Liver (tissue), 9 donors: Measurements from ENCODE around the gene CLCF1. TPM values are rescaled to one million over a fixed set of nuclear protein-coding genes. Genes with fewer than 3 reads are reported as not detected.
A peak's percentile ranks its signal among the peaks of the same experiment; 100 is the strongest.

ENCODE experiments used
- DNase-seq: peaks from one replicate; pipeline ENCODE4 v3.0.0-alpha.2; 2017; ENCODE audit warnings: low spot score
- H3K27ac ChIP-seq, 2 donors: one replicate each; pipeline ENCODE4 v1.7.0; 2013; ENCODE audit warnings: inconsistent platforms in 2 of 2, low read length in 2 of 2, control low read depth in 1 of 2, low read depth in 1 of 2, mild to moderate bottlenecking in 1 of 2
- H3K27me3 ChIP-seq, 4 donors: one replicate each; pipeline versions ENCODE4 v1.6.1 to v1.7.0; 2013; ENCODE audit warnings: low read length in 3 of 4, inconsistent platforms in 1 of 4, mild to moderate bottlenecking in 1 of 4, moderate library complexity in 1 of 4; ENCODE audit not compliant: control insufficient read depth in 4 of 4, insufficient read depth in 4 of 4
- H3K36me3 ChIP-seq, 4 donors: one replicate each; pipeline versions ENCODE4 v1.6.1 to v1.7.0; 2013; ENCODE audit warnings: low read length in 3 of 4, mild to moderate bottlenecking in 3 of 4, low read depth in 1 of 4, moderate library complexity in 1 of 4; ENCODE audit not compliant: control insufficient read depth in 4 of 4, insufficient read depth in 3 of 4
- H3K4me1 ChIP-seq, 4 donors: one replicate each; pipeline versions ENCODE4 v1.6.1 to v1.7.0; 2013; ENCODE audit warnings: low read length in 3 of 4, mild to moderate bottlenecking in 3 of 4, moderate library complexity in 1 of 4; ENCODE audit not compliant: control insufficient read depth in 4 of 4, insufficient read depth in 4 of 4
- H3K4me3 ChIP-seq, 3 donors: one replicate each; pipeline versions ENCODE4 v1.6.1 to v1.7.0; 2013; ENCODE audit warnings: low read length in 3 of 3, control low read depth in 1 of 3, low read depth in 1 of 3, mild to moderate bottlenecking in 1 of 3
- H3K9ac ChIP-seq, 2 donors: one replicate each; pipeline ENCODE4 v1.7.0; 2013; ENCODE audit warnings: low read length in 2 of 2, mild to moderate bottlenecking in 2 of 2, moderate library complexity in 2 of 2, control low read depth in 1 of 2, low read depth in 1 of 2
- H3K9me3 ChIP-seq, 4 donors: one replicate each; pipeline versions ENCODE4 v1.6.1 to v1.7.0; 2013; ENCODE audit warnings: low read length in 3 of 4; ENCODE audit not compliant: control insufficient read depth in 4 of 4
- ATF3 ChIP-seq: IDR thresholded peaks from 2 replicates; pipeline ENCODE4 v1.6.1; 2016; ENCODE audit warnings: antibody characterized with exemption
- CTCF ChIP-seq: fragments of 150-350 bp; IDR thresholded peaks from 2 replicates; pipeline ENCODE4 v1.5.1; 2017; ENCODE audit warnings: improper control_type of control experiment, low read depth, low read length; ENCODE audit not compliant: missing input control
- EGR1 ChIP-seq, 2 donors: IDR thresholded peaks; 2 replicates each; pipeline ENCODE4 v1.6.1; 2016 to 2018; ENCODE audit warnings: antibody characterized with exemption in 2 of 2, low read depth in 2 of 2
- FOXA1 ChIP-seq: IDR thresholded peaks from 2 replicates; pipeline ENCODE4 v1.6.1; 2016; ENCODE audit warnings: antibody characterized with exemption
- GABPA ChIP-seq, 2 donors: IDR thresholded peaks in 1 of 2; conservative IDR thresholded peaks in 1 of 2; 2 replicates each; pipeline ENCODE4 v1.6.1; 2016; ENCODE audit warnings: antibody characterized with exemption in 2 of 2, mild to moderate bottlenecking in 1 of 2, moderate library complexity in 1 of 2
- HNF4A ChIP-seq, 2 donors: conservative IDR thresholded peaks; 2 replicates each; pipeline ENCODE4 v1.6.1; 2016; ENCODE audit warnings: antibody characterized with exemption in 2 of 2, mild to moderate bottlenecking in 2 of 2
- HNF4G ChIP-seq: IDR thresholded peaks from 2 replicates; pipeline ENCODE4 v1.6.1; 2016; ENCODE audit warnings: antibody characterized with exemption
- JUND ChIP-seq, 2 donors: IDR thresholded peaks; 2 replicates each; pipeline ENCODE4 v1.6.1; 2016; ENCODE audit warnings: antibody characterized with exemption in 2 of 2
- MAX ChIP-seq: IDR thresholded peaks from 2 replicates; pipeline ENCODE4 v1.6.1; 2016; ENCODE audit warnings: antibody characterized with exemption
- RAD21 ChIP-seq, 2 donors: IDR thresholded peaks; 2 replicates each; pipeline ENCODE4 v1.6.1; 2016; ENCODE audit warnings: antibody characterized with exemption in 2 of 2, mild to moderate bottlenecking in 2 of 2
- REST ChIP-seq: IDR thresholded peaks from 2 replicates; pipeline ENCODE4 v1.6.1; 2016; ENCODE audit warnings: antibody characterized with exemption, mild to moderate bottlenecking
- RXRA ChIP-seq, 2 donors: IDR thresholded peaks; 2 replicates each; pipeline ENCODE4 v1.6.1; 2017 to 2018; ENCODE audit warnings: antibody characterized with exemption in 2 of 2, mild to moderate bottlenecking in 1 of 2
- SP1 ChIP-seq: IDR thresholded peaks from 2 replicates; pipeline ENCODE4 v1.6.1; 2018; ENCODE audit warnings: antibody characterized with exemption, mild to moderate bottlenecking
- TAF1 ChIP-seq: conservative IDR thresholded peaks from 2 replicates; pipeline ENCODE4 v1.6.1; 2016; ENCODE audit warnings: antibody characterized with exemption, mild to moderate bottlenecking
- YY1 ChIP-seq: IDR thresholded peaks from 2 replicates; pipeline ENCODE4 v1.6.1; 2016; ENCODE audit warnings: antibody characterized with exemption, mild to moderate bottlenecking
- WGBS: extraction: QIAGEN DNeasy Blood & Tissue Kit; methylation state at CpG from one replicate; pipeline ENCODE4 v1.1.7; 2013; 5-methylcytosine and 5-hydroxymethylcytosine counted together
- polyA plus RNA-seq, 2 donors: library from polyadenylated mRNA; stranded (reverse) in 1 of 2; unstranded in 1 of 2; fragments of 200-250 nt in 1 of 2; fragments of >200 nt in 1 of 2; fragmentation: Nextera tagmentation in 1 of 2; extraction: Ambion mirVana in 1 of 2; gene quantifications; one replicate each; pipeline versions ENCODE4 v1.2.1 to v1.2.3, GENCODE V29; 2013 to 2015
- total RNA-seq, 2 donors: library from RNA; depleted of rRNA; stranded (reverse); fragments of >200 nt; gene quantifications; one replicate each; pipeline ENCODE4 v1.2.3, GENCODE V29; 2014
- donor health status: healthy.
- donor health status: healthy.
- donor health status: healthy.
- donor health status: healthy.
- donor health status: healthy.

Gene CLCF1
- total and polyA plus RNA-seq, 4 donors = 0.14 to 1.8 (median 0.20) TPM

GRCh38 chr11:67357831-67358670 is 15.3 kb downstream of the CLCF1 start:
- WGBS = 85% methylated on average over 12 of the region's 12 CpGs
- no peak overlapping the region for H3K27ac ChIP-seq
- H3K9me3 ChIP-seq = no peaks in the 10 kb centered on the region
- TF ChIP-seq SP1 = no peak
- no peak for TF ChIP-seq JUND (IDR thresholded peaks at IDR 0.05)
- TF ChIP-seq HNF4A (conservative IDR thresholded peaks at IDR 0.05) = no peak
- TF ChIP-seq HNF4G = no peak
- no peak for TF ChIP-seq TAF1
- TF ChIP-seq FOXA1 = no peak
- TF ChIP-seq YY1 = no peak
- no peak for TF ChIP-seq REST
- H3K36me3 ChIP-seq = no peaks in the 10 kb centered on the region
- no peak overlapping the region for H3K4me3 ChIP-seq
- H3K4me1 ChIP-seq = peaks cover 13 to 26% (median 21%) of the 10 kb centered on the region in 4 donors
- DNase-seq = no peak
- H3K9ac ChIP-seq = no peak overlapping the region
- no peaks in the 10 kb centered on the region for H3K27me3 ChIP-seq

- no peak overlapping the region for H3K9ac ChIP-seq
- H3K27me3 ChIP-seq = no peaks in the 10 kb centered on the region
- H3K4me3 ChIP-seq = no peak overlapping the region
- no peaks in the 10 kb centered on the region for H3K36me3 ChIP-seq
- TF ChIP-seq EGR1 (IDR thresholded peaks at IDR 0.05; ENCODE audit: low read depth in 2 of 2) (no peak), HNF4G (no peak), CTCF (peak; percentile 93), HNF4A (conservative IDR thresholded peaks at IDR 0.05) (peak in 1 of 2 donors; percentile 53), RAD21 (IDR thresholded peaks at IDR 0.05) (peak; percentile 94), GABPA (IDR thresholded peaks at IDR 0.05 in 1 of 2, conservative IDR thresholded peaks at IDR 0.05 in 1 of 2) (no peak), RXRA (IDR thresholded peaks at IDR 0.05) (no peak), SP1 (no peak), ATF3 (no peak), MAX (no peak)
- peaks cover 15 to 35% (median 23%) of the 10 kb centered on the region in 4 donors for H3K4me1 ChIP-seq
- no peak overlapping the region for H3K27ac ChIP-seq
- peak; percentile 71 for DNase-seq
- WGBS = 37% methylated on average over 3 of the region's 3 CpGs
- H3K9me3 ChIP-seq = no peaks in the 10 kb centered on the region
Observed at GRCh38 chr11:67356864-67357561, 16.4 kb downstream of the CLCF1 start.
